ENCODE data around the gene TMEM151B.

DNA sequence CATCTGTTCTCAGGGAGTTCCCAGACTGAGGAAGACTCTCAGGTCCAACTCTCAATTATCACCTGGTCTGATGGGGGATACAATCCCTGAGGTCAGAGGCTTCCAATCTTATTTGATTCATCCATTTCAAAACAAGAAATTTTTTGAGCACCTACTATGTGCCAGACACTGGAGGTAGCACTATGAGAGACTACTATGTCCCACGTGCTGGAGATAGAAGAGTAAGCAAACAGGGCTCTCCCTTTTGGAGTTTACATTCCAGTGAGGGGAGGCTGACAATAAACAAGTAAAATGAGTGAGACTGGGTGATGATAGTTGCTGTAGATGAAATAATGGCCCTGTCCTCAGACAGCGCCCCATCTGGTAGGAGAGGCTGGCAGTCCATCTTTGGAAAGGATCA, 16.5 kb downstream of the TMEM151B start:
- TF ChIP-seq CTCF (IDR thresholded peaks at IDR 0.05): no peak
- no peak for TF ChIP-seq POLR2A (IDR thresholded peaks at IDR 0.05)
